Hepatocyte (in vitro differentiated cells): ENCODE results near the gene TCEA2. TPM values are rescaled to one million over a fixed set of nuclear protein-coding genes. Genes with fewer than 3 reads are reported as not detected.

Experiments used
- DNase-seq: peaks from one replicate; pipeline ENCODE4 v3.0.0-alpha.2; 2016; ENCODE audit warnings: low spot score
- H2AFZ ChIP-seq: fragments of 200-600 bp; sonication (generic); 2 replicates; pipeline ENCODE4 v1.6.0; 2016; ENCODE audit warnings: antibody characterized with exemption, mild to moderate bottlenecking
- H3K27ac ChIP-seq: fragments of 200-600 bp; sonication (generic); 2 replicates; pipeline ENCODE4 v1.5.1; 2016; ENCODE audit warnings: mild to moderate bottlenecking
- H3K27me3 ChIP-seq: fragments of 200-600 bp; sonication (generic); 2 replicates; pipeline ENCODE4 v1.6.1; 2016
- H3K36me3 ChIP-seq: fragments of 200-600 bp; sonication (generic); replicated peaks from 2 replicates; pipeline ENCODE4 v1.5.1; 2016; ENCODE audit warnings: low read depth; ENCODE audit not compliant: insufficient read depth
- H3K4me1 ChIP-seq: fragments of 200-600 bp; sonication (generic); 2 replicates; pipeline ENCODE4 v1.5.1; 2016; ENCODE audit warnings: mild to moderate bottlenecking, moderate library complexity; ENCODE audit not compliant: insufficient read depth
- H3K4me2 ChIP-seq: fragments of 200-600 bp; sonication (generic); 2 replicates; pipeline ENCODE4 v1.6.0; 2016
- H3K4me3 ChIP-seq: fragments of 200-600 bp; sonication (generic); 2 replicates; pipeline ENCODE4 v1.5.1; 2016; ENCODE audit warnings: mild to moderate bottlenecking
- H3K79me2 ChIP-seq: fragments of 200-600 bp; sonication (generic); 2 replicates; pipeline ENCODE4 v1.6.0; 2017; ENCODE audit warnings: mild to moderate bottlenecking
- H3K9me2 ChIP-seq: fragments of 200-600 bp; sonication (generic); replicated peaks from 2 replicates; pipeline ENCODE4 v1.6.0; 2017; ENCODE audit warnings: mild to moderate bottlenecking; ENCODE audit not compliant: insufficient read depth
- H3K9me3 ChIP-seq: fragments of 200-600 bp; sonication (generic); 2 replicates; pipeline ENCODE4 v1.5.1; 2016; ENCODE audit warnings: low read depth, mild to moderate bottlenecking
- H4K20me1 ChIP-seq: fragments of 200-600 bp; sonication (generic); 2 replicates; pipeline ENCODE4 v1.6.0; 2016; ENCODE audit warnings: mild to moderate bottlenecking; ENCODE audit not compliant: insufficient read depth, poor library complexity, severe bottlenecking
- CTCF ChIP-seq: fragments of 200-600 bp; sonication (generic); IDR thresholded peaks from 2 replicates; pipeline ENCODE4 v1.5.1; 2016; ENCODE audit warnings: antibody characterized with exemption, mild to moderate bottlenecking; ENCODE audit not compliant: poor library complexity
- EZH2 ChIP-seq: fragments of 200-600 bp; sonication (generic); IDR thresholded peaks from 2 replicates; pipeline ENCODE4 v1.6.1; 2016; ENCODE audit warnings: antibody characterized with exemption, mild to moderate bottlenecking, borderline replicate concordance
- EZH2phosphoT487 ChIP-seq: fragments of 200-600 bp; sonication (generic); IDR thresholded peaks from one replicate; pipeline ENCODE4 v1.6.1; 2018; ENCODE audit warnings: antibody characterized with exemption, mild to moderate bottlenecking, low read depth, moderate library complexity; ENCODE audit not compliant: unreplicated experiment, severe bottlenecking
- WGBS: methylation state at CpG from one replicate; pipeline ENCODE4 v1.1.6; 2016; ENCODE audit warnings: low lambda C conversion rate; ENCODE audit errors: missing lambda C conversion rate; 5-methylcytosine and 5-hydroxymethylcytosine counted together
- polyA plus RNA-seq: library from polyadenylated mRNA; unstranded; fragments of >200 nt; fragmentation: Nextera tagmentation; extraction: Ambion mirVana; gene quantifications from 2 replicates; pipeline ENCODE4 v1.2.1, GENCODE V29; 2016
- total RNA-seq: library from RNA; depleted of rRNA; stranded (reverse); fragments of >200 nt; gene quantifications from 2 replicates; pipeline ENCODE4 v1.2.3, GENCODE V29; 2014

The TCEA2 gene
- total and polyA plus RNA-seq, 2 experiments from 2014 or later: 26.0 to 74.2 TPM

GRCh38 chr20:64106435-64106961 lies 43.5 kb downstream of the TCEA2 start:
- H3K27ac ChIP-seq: no peak overlapping the region
- no peak overlapping the region for H2AFZ ChIP-seq
- H3K4me1 ChIP-seq: peaks cover 8% of the 10 kb centered on the region
- no peak overlapping the region for H3K4me2 ChIP-seq
- TF ChIP-seq CTCF: no peak
- TF ChIP-seq EZH2phosphoT487: no peak
- no peak for TF ChIP-seq EZH2
- no peaks in the 10 kb centered on the region for H3K9me3 ChIP-seq
- no peak overlapping the region for H3K4me3 ChIP-seq
- 93% methylated on average over 28 of the region's 28 CpGs for WGBS
- H3K36me3 ChIP-seq: no peaks in the 10 kb centered on the region
- no peaks in the 10 kb centered on the region for H4K20me1 ChIP-seq
- H3K27me3 ChIP-seq: peaks cover 21% of the 10 kb centered on the region
- DNase-seq: no peak
- H3K9me2 ChIP-seq: no peaks in the 10 kb centered on the region
- H3K79me2 ChIP-seq: no peaks in the 10 kb centered on the region

- 73% methylated on average over 22 of the region's 22 CpGs for WGBS
- no peak within 1 kb of the TSS for H3K4me3 ChIP-seq
- H4K20me1 ChIP-seq: no peaks in the 10 kb centered on the region
- TF ChIP-seq CTCF (no peak), EZH2phosphoT487 (no peak), EZH2 (no peak)
- H3K27me3 ChIP-seq: peaks cover 14% of the 10 kb centered on the region
- DNase-seq: no peak
- H3K79me2 ChIP-seq: no peaks in the 10 kb centered on the region
- no peak within 1 kb of the TSS for H2AFZ ChIP-seq
- no peaks in the 10 kb centered on the region for H3K36me3 ChIP-seq
- no peaks in the 10 kb centered on the region for H3K9me2 ChIP-seq
- no peak within 1 kb of the TSS for H3K27ac ChIP-seq
- H3K4me1 ChIP-seq: peaks cover 4% of the 10 kb centered on the region
- no peak within 1 kb of the TSS for H3K4me2 ChIP-seq
- no peaks in the 10 kb centered on the region for H3K9me3 ChIP-seq
These were observed 44.2 kb downstream of the TCEA2 start, which contains the start of gene NPBWR2 for GRCh38 chr20:64106981-64107735. NPBWR2 (minus strand) TSS chr20:64107565; CDS start chr20:64106831, 734 bp downstream.

GRCh38 chr20:64107736-64108457 lies 44.9 kb downstream of the TCEA2 start:
- no peaks in the 10 kb centered on the region for H3K9me2 ChIP-seq
- no peak overlapping the region for H3K4me3 ChIP-seq
- no peaks in the 10 kb centered on the region for H3K79me2 ChIP-seq
- 85% methylated on average over 19 of the region's 19 CpGs for WGBS
- DNase-seq: no peak
- peaks cover 8% of the 10 kb centered on the region for H3K27me3 ChIP-seq
- H3K4me2 ChIP-seq: no peak overlapping the region
- TF ChIP-seq CTCF (no peak), EZH2 (no peak), EZH2phosphoT487 (no peak)
- no peaks in the 10 kb centered on the region for H4K20me1 ChIP-seq
- H2AFZ ChIP-seq: no peak overlapping the region
- H3K4me1 ChIP-seq: no peaks in the 10 kb centered on the region
- H3K36me3 ChIP-seq: no peaks in the 10 kb centered on the region
- no peaks in the 10 kb centered on the region for H3K9me3 ChIP-seq
- no peak overlapping the region for H3K27ac ChIP-seq
